Nephron (organoid): ENCODE measurements around the gene GADL1.

Source experiments
- H3K27ac Mint-ChIP-seq, 3 experiments: 2 replicates each; pipeline ENCODE4 v1.8.0; 2020; ENCODE audit warnings: mixed read lengths in 3 of 3, mild to moderate bottlenecking in 2 of 3, moderate library complexity in 1 of 3
- H3K27me3 Mint-ChIP-seq: 2 replicates; pipeline ENCODE4 v1.8.0; 2021; ENCODE audit warnings: low read depth, mild to moderate bottlenecking, moderate library complexity, mixed read lengths
- H3K36me3 Mint-ChIP-seq: 2 replicates; pipeline ENCODE4 v1.8.0; 2020; ENCODE audit warnings: low read depth, mixed read lengths
- H3K4me1 Mint-ChIP-seq: 2 replicates; pipeline ENCODE4 v1.8.0; 2020; ENCODE audit warnings: mixed read lengths
- H3K4me3 Mint-ChIP-seq, 3 experiments: 2 replicates each; pipeline ENCODE4 v1.8.0; 2020; ENCODE audit warnings: mild to moderate bottlenecking in 3 of 3, mixed read lengths in 3 of 3, moderate library complexity in 2 of 3
- H3K9me3 Mint-ChIP-seq: 2 replicates; pipeline ENCODE4 v1.8.0; 2020; ENCODE audit warnings: mixed read lengths
- CTCF ChIP-seq, 3 experiments: fragments of 200-600 bp; sonication (generic); IDR thresholded peaks; one replicate each; pipeline ENCODE4 v1.5.0; 2021; ENCODE audit warnings: antibody characterized with exemption in 3 of 3; ENCODE audit not compliant: unreplicated experiment in 3 of 3

GADL1 gene

GRCh38 chr3:30760737-30761136 lies 133.7 kb downstream of the GADL1 start:
- H3K27me3 Mint-ChIP-seq = no peaks in the 10 kb centered on the region
- H3K27ac Mint-ChIP-seq = no peak overlapping the region
- H3K36me3 Mint-ChIP-seq = no peaks in the 10 kb centered on the region
- TF ChIP-seq CTCF (IDR thresholded peaks at IDR 0.05; ENCODE audit: unreplicated experiment in 3 of 3) = no peak
- no peaks in the 10 kb centered on the region for H3K9me3 Mint-ChIP-seq
- H3K4me1 Mint-ChIP-seq = no peaks in the 10 kb centered on the region
- no peak overlapping the region for H3K4me3 Mint-ChIP-seq

GRCh38 chr3:30760040-30760695 lies 134.3 kb downstream of the GADL1 start:
- no peak overlapping the region for H3K27ac Mint-ChIP-seq
- H3K36me3 Mint-ChIP-seq = no peaks in the 10 kb centered on the region
- no peak for TF ChIP-seq CTCF (IDR thresholded peaks at IDR 0.05; ENCODE audit: unreplicated experiment in 3 of 3)
- H3K4me3 Mint-ChIP-seq = no peak overlapping the region
- no peaks in the 10 kb centered on the region for H3K27me3 Mint-ChIP-seq
- H3K4me1 Mint-ChIP-seq = peaks cover 5% of the 10 kb centered on the region
- no peaks in the 10 kb centered on the region for H3K9me3 Mint-ChIP-seq

GRCh38 chr3:30756218-30756617 lies 138.2 kb downstream of the GADL1 start:
- Mint-ChIP-seq H3K4me3 (no peak overlapping the region), H3K36me3 (no peaks in the 10 kb centered on the region), H3K4me1 (peaks cover 30% of the 10 kb centered on the region), H3K27ac (no peak overlapping the region), H3K9me3 (no peaks in the 10 kb centered on the region), H3K27me3 (no peaks in the 10 kb centered on the region)
- TF ChIP-seq CTCF (IDR thresholded peaks at IDR 0.05; ENCODE audit: unreplicated experiment in 3 of 3) = no peak

GRCh38 chr3:30754426-30754825 lies 140.0 kb downstream of the GADL1 start:
- Mint-ChIP-seq H3K4me1 (peaks cover 31% of the 10 kb centered on the region), H3K27me3 (no peaks in the 10 kb centered on the region), H3K9me3 (no peaks in the 10 kb centered on the region), H3K4me3 (peak overlapping the region in 1 of 3 experiments; percentile 5), H3K36me3 (no peaks in the 10 kb centered on the region), H3K27ac (peak overlapping the region in 2 of 3 experiments; percentile 65 to 82)
- TF ChIP-seq CTCF (IDR thresholded peaks at IDR 0.05; ENCODE audit: unreplicated experiment in 3 of 3) = no peak

GRCh38 chr3:30753766-30754165 lies 140.7 kb downstream of the GADL1 start:
- Mint-ChIP-seq H3K36me3 (no peaks in the 10 kb centered on the region), H3K27me3 (no peaks in the 10 kb centered on the region), H3K4me3 (no peak overlapping the region), H3K4me1 (peaks cover 31% of the 10 kb centered on the region), H3K27ac (peak overlapping the region in 1 of 3 experiments; percentile 82), H3K9me3 (no peaks in the 10 kb centered on the region)
- TF ChIP-seq CTCF (IDR thresholded peaks at IDR 0.05; ENCODE audit: unreplicated experiment in 3 of 3) = no peak

- Mint-ChIP-seq H3K36me3 (no peaks in the 10 kb centered on the region), H3K27ac (no peak overlapping the region), H3K27me3 (no peaks in the 10 kb centered on the region), H3K4me3 (no peak overlapping the region), H3K9me3 (no peaks in the 10 kb centered on the region), H3K4me1 (peaks cover 32% of the 10 kb centered on the region)
- TF ChIP-seq CTCF (IDR thresholded peaks at IDR 0.05; ENCODE audit: unreplicated experiment in 3 of 3) = no peak
Measured at GRCh38 chr3:30752970-30753369, 141.5 kb downstream of the GADL1 start.
